Left lung (tissue), 10 donors: Measurements from ENCODE around the gene CCDC179. TPM values are rescaled to one million over a fixed set of nuclear protein-coding genes. Genes with fewer than 3 reads are reported as not detected.

Experiments used
- ATAC-seq: fragments of 200-7000 bp; cut with Tn5 transposase; one replicate; pipeline ENCODE4 v1.9.1; 2020; ENCODE audit warnings: moderate library complexity
- DNase-seq, 4 donors: peaks; one replicate each; pipeline ENCODE4 v3.0.0-alpha.2; 2013 to 2020
- H3K27ac ChIP-seq, 2 donors: fragments of 200-600 bp; sonication (generic) in 1 of 2; one replicate each; pipeline versions ENCODE4 v1.5.0 to v1.8.0; 2020 to 2021
- H3K27me3 ChIP-seq, 2 donors: fragments of 200-600 bp; sonication (generic) in 1 of 2; one replicate each; pipeline versions ENCODE4 v1.5.0 to v1.8.0; 2020 to 2021
- H3K36me3 ChIP-seq, 2 donors: fragments of 200-600 bp; sonication (generic) in 1 of 2; one replicate each; pipeline versions ENCODE4 v1.5.0 to v1.8.0; 2020 to 2021
- H3K4me1 ChIP-seq, 2 donors: fragments of 200-600 bp; one replicate each; pipeline ENCODE4 v1.8.0; 2021
- H3K4me3 ChIP-seq, 2 donors: fragments of 200-600 bp; sonication (generic) in 1 of 2; one replicate each; pipeline versions ENCODE4 v1.5.0 to v1.8.0; 2020 to 2021; ENCODE audit warnings: mild to moderate bottlenecking in 1 of 2
- H3K9me3 ChIP-seq, 2 donors: fragments of 200-600 bp; sonication (generic) in 1 of 2; one replicate each; pipeline versions ENCODE4 v1.5.0 to v1.8.0; 2020 to 2021
- intact Hi-C, 2 donors: fragments of 100-400 bp; cut with DNase I; formaldehyde crosslinking; loops; one replicate each; pipeline versions ENCODE4 v1.11.2 to v1.14.2; 2022
- polyA plus RNA-seq, 6 donors: library from polyadenylated mRNA; unstranded; fragments of 120-200 nt; gene quantifications; one replicate each; pipeline ENCODE4 v1.2.1, GENCODE V29; 2013; ENCODE audit not compliant: insufficient read length in 6 of 6
- total RNA-seq, 2 donors: library from RNA; stranded (reverse); fragmentation: NEBNext Ultra II Directional; extraction: Animal tissue kit (Norgen Biotek cat#: 25700); gene quantifications; one replicate each; pipeline ENCODE4 v1.2.1, GENCODE V29; 2021
- TF ChIP-seq, protein P1 (sequence below), 2 donors: fragments of 200-600 bp; sonication (generic) in 1 of 2; IDR thresholded peaks; one replicate each; pipeline versions ENCODE4 v1.5.0 to v1.8.0; 2021; ENCODE audit warnings: antibody characterized with exemption in 2 of 2
- donor health status: DM: no; HTN: yes; CAD: no.
- donor health status: DM: no; HTN: no; CAD: no.

Gene CCDC179
- total and polyA plus RNA-seq, 8 donors: not detected

DNA sequence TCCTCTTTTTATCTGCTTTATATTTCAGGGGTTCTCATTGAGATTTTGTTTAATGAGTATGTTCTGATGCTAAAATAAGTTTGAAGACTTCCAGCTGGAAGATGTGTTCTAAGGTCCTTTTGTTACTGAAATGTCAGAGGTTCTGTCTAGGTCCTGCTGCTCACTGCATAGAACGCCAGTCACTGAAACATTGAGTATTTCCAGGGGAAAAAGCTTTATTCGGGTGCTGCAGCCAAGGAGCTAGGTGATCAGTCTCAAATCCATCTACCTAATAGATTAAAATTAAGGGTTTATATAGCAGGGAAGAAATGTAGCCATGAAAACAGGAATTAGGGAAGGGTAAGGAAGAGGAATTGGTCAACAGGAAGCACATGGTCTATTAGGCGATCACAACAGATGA lies 50.4 kb downstream of the CCDC179 start:
- Histone ChIP-seq H3K27ac (no peak overlapping the region), H3K27me3 (no peaks in the 10 kb centered on the region), H3K4me3 (no peak overlapping the region), H3K9me3 (no peaks in the 10 kb centered on the region), H3K4me1 (peaks cover 0 to 7% of the 10 kb centered on the region in 2 donors), H3K36me3 (no peaks in the 10 kb centered on the region)
- TF ChIP-seq, protein P1, sequence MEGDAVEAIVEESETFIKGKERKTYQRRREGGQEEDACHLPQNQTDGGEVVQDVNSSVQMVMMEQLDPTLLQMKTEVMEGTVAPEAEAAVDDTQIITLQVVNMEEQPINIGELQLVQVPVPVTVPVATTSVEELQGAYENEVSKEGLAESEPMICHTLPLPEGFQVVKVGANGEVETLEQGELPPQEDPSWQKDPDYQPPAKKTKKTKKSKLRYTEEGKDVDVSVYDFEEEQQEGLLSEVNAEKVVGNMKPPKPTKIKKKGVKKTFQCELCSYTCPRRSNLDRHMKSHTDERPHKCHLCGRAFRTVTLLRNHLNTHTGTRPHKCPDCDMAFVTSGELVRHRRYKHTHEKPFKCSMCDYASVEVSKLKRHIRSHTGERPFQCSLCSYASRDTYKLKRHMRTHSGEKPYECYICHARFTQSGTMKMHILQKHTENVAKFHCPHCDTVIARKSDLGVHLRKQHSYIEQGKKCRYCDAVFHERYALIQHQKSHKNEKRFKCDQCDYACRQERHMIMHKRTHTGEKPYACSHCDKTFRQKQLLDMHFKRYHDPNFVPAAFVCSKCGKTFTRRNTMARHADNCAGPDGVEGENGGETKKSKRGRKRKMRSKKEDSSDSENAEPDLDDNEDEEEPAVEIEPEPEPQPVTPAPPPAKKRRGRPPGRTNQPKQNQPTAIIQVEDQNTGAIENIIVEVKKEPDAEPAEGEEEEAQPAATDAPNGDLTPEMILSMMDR (IDR thresholded peaks at IDR 0.05): no peak
- ATAC-seq: no peak
- intact Hi-C loops: no loop called here
- DNase-seq: no peak

DNA sequence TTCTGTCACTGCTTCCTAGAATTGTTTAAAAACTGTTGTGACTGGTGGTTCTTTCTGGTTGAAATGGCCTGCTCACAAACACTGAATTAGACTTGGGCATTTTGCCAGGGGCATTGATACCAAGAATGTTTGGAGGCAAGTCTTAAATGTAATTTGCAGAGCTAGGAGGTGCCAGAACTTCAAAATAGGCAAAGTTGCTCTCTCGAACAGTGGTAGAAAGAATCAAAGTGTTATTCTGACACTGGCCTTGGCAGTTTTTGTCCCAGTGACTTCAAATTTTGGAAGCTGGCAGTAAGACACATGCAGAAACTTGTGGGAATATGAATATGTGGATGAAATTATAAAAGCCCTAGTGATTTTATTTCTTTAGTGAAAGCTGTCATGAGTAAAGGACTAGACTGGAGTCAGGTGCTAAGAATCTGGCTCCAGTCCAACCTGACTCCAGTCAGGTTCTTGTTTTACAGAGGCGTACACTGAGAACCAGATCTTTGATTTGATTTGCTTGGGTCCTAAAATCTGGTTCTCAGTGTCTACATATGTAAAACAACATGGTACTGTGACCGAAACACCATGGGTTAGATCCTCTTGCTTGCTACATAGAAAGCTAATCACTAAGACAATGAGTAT lies 51.6 kb downstream of the CCDC179 start:
- peak overlapping the region in 1 of 2 donors; percentile 43 for H3K27ac ChIP-seq
- H3K9me3 ChIP-seq: no peaks in the 10 kb centered on the region
- no peak overlapping the region for H3K4me3 ChIP-seq
- TF ChIP-seq, protein P1 (IDR thresholded peaks at IDR 0.05): no peak
- no peak for ATAC-seq
- no peaks in the 10 kb centered on the region for H3K27me3 ChIP-seq
- no peaks in the 10 kb centered on the region for H3K36me3 ChIP-seq
- intact Hi-C loops: no loop called here
- no peak for DNase-seq
- H3K4me1 ChIP-seq: peaks cover 0 to 7% of the 10 kb centered on the region in 2 donors

DNA sequence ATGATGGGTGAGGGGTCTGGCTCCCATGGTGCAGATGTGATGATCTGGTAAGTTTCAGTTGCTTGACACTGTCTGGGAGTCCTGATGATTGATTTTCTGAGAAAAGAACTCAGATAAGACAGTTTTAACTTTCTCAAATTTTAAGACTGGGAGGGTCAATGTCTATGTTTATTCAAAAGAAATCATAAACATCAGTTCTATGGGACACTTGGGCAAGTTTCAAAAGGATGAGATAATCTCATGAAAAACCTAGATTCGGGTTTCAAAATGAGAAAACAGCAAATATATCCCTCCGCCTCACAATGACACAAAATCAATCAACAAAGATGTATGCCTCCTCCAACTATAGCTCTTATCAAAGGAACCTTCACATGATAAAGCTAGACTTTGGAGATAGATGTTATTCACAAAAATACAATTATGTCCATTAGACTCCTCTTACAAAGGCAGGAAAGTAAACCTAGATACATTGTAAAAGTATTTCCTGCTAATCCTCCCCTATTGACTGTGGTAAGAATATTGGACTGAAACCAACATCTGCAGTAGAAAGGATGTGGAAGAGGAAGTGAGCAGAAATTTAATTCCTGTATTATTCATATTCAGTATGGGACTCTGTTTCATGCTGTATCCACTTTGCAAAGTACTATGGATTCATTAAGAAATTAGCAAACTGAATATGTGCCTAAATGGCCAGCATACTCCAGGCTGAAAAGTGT lies 52.3 kb downstream of the CCDC179 start:
- intact Hi-C loops: no loop called here
- DNase-seq: no peak
- H3K36me3 ChIP-seq: no peaks in the 10 kb centered on the region
- H3K4me1 ChIP-seq: peaks cover 0 to 7% of the 10 kb centered on the region in 2 donors
- no peaks in the 10 kb centered on the region for H3K9me3 ChIP-seq
- H3K4me3 ChIP-seq: no peak overlapping the region
- peak overlapping the region in 1 of 2 donors; percentile 43 for H3K27ac ChIP-seq
- ATAC-seq: no peak
- TF ChIP-seq, protein P1 (IDR thresholded peaks at IDR 0.05): no peak
- no peaks in the 10 kb centered on the region for H3K27me3 ChIP-seq

DNA sequence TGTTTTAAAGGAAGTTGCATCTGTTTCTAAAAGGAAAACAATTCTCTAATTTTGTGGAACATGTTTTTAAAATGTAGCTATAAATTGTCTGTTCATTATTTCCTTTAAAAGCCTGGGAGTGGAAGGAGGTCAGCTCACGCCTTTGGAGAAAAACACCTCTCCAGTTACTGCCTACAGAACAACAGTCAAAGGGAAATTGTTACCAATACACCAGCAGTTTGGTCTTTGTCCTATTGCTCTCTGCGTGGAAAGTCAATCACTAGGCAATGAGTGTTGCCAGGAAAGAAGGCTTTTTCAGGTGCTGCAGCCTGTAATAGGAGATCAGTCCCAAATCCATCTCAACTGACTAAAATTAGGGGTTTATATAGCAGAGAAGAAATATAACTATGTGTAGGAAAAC lies 52.9 kb downstream of the CCDC179 start:
- DNase-seq (no peak), ATAC-seq (no peak)
- H3K4me3 ChIP-seq: no peak overlapping the region
- no peaks in the 10 kb centered on the region for H3K36me3 ChIP-seq
- intact Hi-C loops: no loop called here
- TF ChIP-seq, protein P1 (IDR thresholded peaks at IDR 0.05): no peak
- H3K27me3 ChIP-seq: no peaks in the 10 kb centered on the region
- peaks cover 0 to 7% of the 10 kb centered on the region in 2 donors for H3K4me1 ChIP-seq
- H3K27ac ChIP-seq: no peak overlapping the region
- no peaks in the 10 kb centered on the region for H3K9me3 ChIP-seq

DNA sequence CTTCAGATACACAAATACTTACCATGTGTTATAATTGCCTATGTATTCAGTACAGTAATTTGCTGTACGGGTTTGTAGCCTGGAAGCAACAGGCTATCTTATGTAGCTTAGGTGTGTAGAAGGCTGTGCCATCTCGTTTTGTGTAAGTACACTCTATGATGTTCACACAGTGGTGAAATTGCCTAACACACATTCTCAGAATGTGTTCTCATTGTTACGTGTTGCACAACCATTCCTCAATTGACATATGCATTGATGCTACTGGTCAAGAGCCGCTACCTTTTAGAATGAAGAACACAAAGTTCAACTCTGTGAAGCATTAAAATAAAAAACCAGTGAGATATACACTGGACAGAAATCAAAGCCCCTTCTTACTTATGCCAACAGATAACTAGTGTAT lies 57.4 kb downstream of the CCDC179 start:
- H3K4me3 ChIP-seq: no peak overlapping the region
- DNase-seq: no peak
- no peak for ATAC-seq
- no peaks in the 10 kb centered on the region for H3K36me3 ChIP-seq
- no peak overlapping the region for H3K27ac ChIP-seq
- no peaks in the 10 kb centered on the region for H3K9me3 ChIP-seq
- no peaks in the 10 kb centered on the region for H3K27me3 ChIP-seq
- H3K4me1 ChIP-seq: no peaks in the 10 kb centered on the region
- intact Hi-C loops: no loop called here
- TF ChIP-seq, protein P1 (IDR thresholded peaks at IDR 0.05): no peak
